Esophagus squamous epithelium (tissue), 5 donors: ENCODE data around the gene TSPAN9. TPM values are rescaled to one million over a fixed set of nuclear protein-coding genes. Genes with fewer than 3 reads are reported as not detected.

ENCODE experiments used
- DNase-seq: peaks from one replicate; lab custom pipeline; 2025; lab: John Stamatoyannopoulos, UW
- H3K27ac ChIP-seq, 4 donors: fragments of 200-600 bp; sonication (generic); one replicate each; pipeline ENCODE4 v1.5.1; 2016 to 2019; ENCODE audit warnings: mild to moderate bottlenecking in 1 of 4
- H3K27me3 ChIP-seq, 4 donors: fragments of 200-600 bp; sonication (generic); 1 replicate in 3 of 4; 2 replicates in 1 of 4; pipeline versions ENCODE4 v1.5.1 to v1.6.0; 2017 to 2021; ENCODE audit warnings: antibody characterized with exemption in 1 of 4
- H3K36me3 ChIP-seq, 3 donors: fragments of 200-600 bp; sonication (generic); one replicate each; pipeline ENCODE4 v1.5.1; 2016 to 2019
- H3K4me1 ChIP-seq, 3 donors: fragments of 200-600 bp; sonication (generic); one replicate each; pipeline ENCODE4 v1.5.1; 2017 to 2019
- H3K4me3 ChIP-seq, 4 donors: fragments of 200-600 bp; sonication (generic); 1 replicate in 3 of 4; 2 replicates in 1 of 4; pipeline ENCODE4 v1.5.1; 2016 to 2019; ENCODE audit warnings: mild to moderate bottlenecking in 2 of 4, moderate library complexity in 1 of 4
- H3K9me3 ChIP-seq, 3 donors: fragments of 200-600 bp; sonication (generic); one replicate each; pipeline ENCODE4 v1.5.1; 2016 to 2019
- POLR2A ChIP-seq, 4 donors: fragments of 450-650 bp; IDR thresholded peaks; one replicate each; pipeline ENCODE4 v1.6.1; 2017; ENCODE audit warnings: antibody characterized with exemption in 4 of 4, mild to moderate bottlenecking in 4 of 4, moderate library complexity in 3 of 4
- WGBS, 2 donors: methylation state at CpG; one replicate each; pipeline ENCODE4 v1.1.5; 2018; 5-methylcytosine and 5-hydroxymethylcytosine counted together
- intact Hi-C: fragments of 100-400 bp; cut with DNase I; formaldehyde crosslinking; loops from one replicate; pipeline ENCODE4 v1.15.0; 2022
- total RNA-seq, 4 donors: library from RNA; depleted of rRNA; stranded (reverse); fragments of >200 nt; gene quantifications; one replicate each; pipeline ENCODE4 v1.1.0, GENCODE V29; 2016
- TF ChIP-seq, protein P1 (sequence below), 6 experiments: fragments of 450-650 bp in 4 of 6; fragments of 200-600 bp in 2 of 6; sonication (generic) in 2 of 6; IDR thresholded peaks; one replicate each; pipeline ENCODE4 v1.5.1; 2016 to 2019; ENCODE audit warnings: antibody characterized with exemption in 6 of 6, mild to moderate bottlenecking in 4 of 6, moderate library complexity in 4 of 6
- donor health status: DM: yes; HTN: yes; CAD: no.

TSPAN9 gene
- total RNA-seq, 4 donors from 2014 or later, result 10.6 to 23.7 (median 17.6) TPM

- H3K9me3 ChIP-seq, result no peaks in the 10 kb centered on the region
- H3K4me1 ChIP-seq, result no peaks in the 10 kb centered on the region
- H3K36me3 ChIP-seq, result no peaks in the 10 kb centered on the region
- TF ChIP-seq POLR2A (IDR thresholded peaks at IDR 0.05), result no peak
- TF ChIP-seq, protein P1, sequence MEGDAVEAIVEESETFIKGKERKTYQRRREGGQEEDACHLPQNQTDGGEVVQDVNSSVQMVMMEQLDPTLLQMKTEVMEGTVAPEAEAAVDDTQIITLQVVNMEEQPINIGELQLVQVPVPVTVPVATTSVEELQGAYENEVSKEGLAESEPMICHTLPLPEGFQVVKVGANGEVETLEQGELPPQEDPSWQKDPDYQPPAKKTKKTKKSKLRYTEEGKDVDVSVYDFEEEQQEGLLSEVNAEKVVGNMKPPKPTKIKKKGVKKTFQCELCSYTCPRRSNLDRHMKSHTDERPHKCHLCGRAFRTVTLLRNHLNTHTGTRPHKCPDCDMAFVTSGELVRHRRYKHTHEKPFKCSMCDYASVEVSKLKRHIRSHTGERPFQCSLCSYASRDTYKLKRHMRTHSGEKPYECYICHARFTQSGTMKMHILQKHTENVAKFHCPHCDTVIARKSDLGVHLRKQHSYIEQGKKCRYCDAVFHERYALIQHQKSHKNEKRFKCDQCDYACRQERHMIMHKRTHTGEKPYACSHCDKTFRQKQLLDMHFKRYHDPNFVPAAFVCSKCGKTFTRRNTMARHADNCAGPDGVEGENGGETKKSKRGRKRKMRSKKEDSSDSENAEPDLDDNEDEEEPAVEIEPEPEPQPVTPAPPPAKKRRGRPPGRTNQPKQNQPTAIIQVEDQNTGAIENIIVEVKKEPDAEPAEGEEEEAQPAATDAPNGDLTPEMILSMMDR (IDR thresholded peaks at IDR 0.05), result no peak
- intact Hi-C loops, result no loop called here
- no peak overlapping the region for H3K27ac ChIP-seq
- H3K27me3 ChIP-seq, result peaks cover 0 to 5% (median 0%) of the 10 kb centered on the region in 4 donors
- no peak for DNase-seq
- 55 to 57% methylated on average over 12 to 14 of the region's 17 CpGs for WGBS, 2 donors
- H3K4me3 ChIP-seq, result no peak overlapping the region
These were observed 30.6 kb upstream of the TSPAN9 start for GRCh38 chr12:3046441-3047200.

DNA sequence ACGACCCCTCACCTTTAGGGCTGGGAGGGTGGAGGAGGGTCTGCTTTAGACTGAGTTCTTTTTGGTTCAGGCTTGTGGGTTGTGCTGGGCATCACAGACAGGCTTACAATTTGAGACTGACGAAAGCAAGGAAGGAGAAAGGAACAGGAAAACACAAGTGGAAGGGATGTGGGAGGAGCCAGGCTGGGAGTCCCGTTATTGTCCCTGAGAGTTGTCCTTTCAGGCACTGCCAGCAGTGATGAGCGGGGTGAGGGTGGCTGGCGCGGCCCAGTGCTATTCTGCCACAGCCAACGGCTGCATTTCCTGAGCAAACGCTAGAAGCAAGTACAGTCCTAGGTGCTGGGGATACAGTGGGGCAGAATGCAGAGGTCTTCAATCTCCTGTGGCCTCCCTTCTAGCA is 29.2 kb upstream of the TSPAN9 start:
- H3K4me3 ChIP-seq, result no peak overlapping the region
- H3K36me3 ChIP-seq, result no peaks in the 10 kb centered on the region
- no peaks in the 10 kb centered on the region for H3K4me1 ChIP-seq
- no peak overlapping the region for H3K27ac ChIP-seq
- intact Hi-C loops, result no loop called here
- no peak for DNase-seq
- no peaks in the 10 kb centered on the region for H3K9me3 ChIP-seq
- no peaks in the 10 kb centered on the region for H3K27me3 ChIP-seq
- TF ChIP-seq, protein P1 (IDR thresholded peaks at IDR 0.05), result no peak
- TF ChIP-seq POLR2A (IDR thresholded peaks at IDR 0.05), result no peak
- 21 to 54% methylated on average over 5 to 7 of the region's 8 CpGs for WGBS, 2 donors

DNA sequence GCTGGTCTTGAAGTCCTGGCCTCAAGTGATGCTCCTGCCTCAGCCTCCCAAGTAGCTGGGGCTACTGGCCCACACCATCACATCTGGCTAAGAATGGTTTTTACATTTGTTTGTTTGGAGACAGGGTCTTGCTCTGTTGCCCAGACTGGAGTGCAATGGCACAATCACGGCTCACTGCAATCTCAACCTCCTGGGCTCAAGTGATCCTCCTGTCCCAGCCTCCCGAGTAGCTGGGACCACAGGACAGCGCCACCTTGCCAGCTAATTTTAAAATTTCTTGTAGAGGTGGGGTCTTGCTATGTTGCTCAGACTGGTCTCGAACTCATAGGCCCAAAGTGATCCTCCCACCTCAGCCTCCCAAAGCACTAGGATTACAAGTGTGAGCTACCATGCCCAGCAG is 28.6 kb upstream of the TSPAN9 start:
- TF ChIP-seq, protein P1 (IDR thresholded peaks at IDR 0.05), result no peak
- TF ChIP-seq POLR2A (IDR thresholded peaks at IDR 0.05), result no peak
- H3K27me3 ChIP-seq, result no peaks in the 10 kb centered on the region
- DNase-seq, result no peak
- no peaks in the 10 kb centered on the region for H3K4me1 ChIP-seq
- 87 to 100% methylated on average over 2 to 4 of the region's 4 CpGs for WGBS, 2 donors
- no peak overlapping the region for H3K27ac ChIP-seq
- no peaks in the 10 kb centered on the region for H3K36me3 ChIP-seq
- intact Hi-C loops, result no loop called here
- no peak overlapping the region for H3K4me3 ChIP-seq
- H3K9me3 ChIP-seq, result no peaks in the 10 kb centered on the region

DNA sequence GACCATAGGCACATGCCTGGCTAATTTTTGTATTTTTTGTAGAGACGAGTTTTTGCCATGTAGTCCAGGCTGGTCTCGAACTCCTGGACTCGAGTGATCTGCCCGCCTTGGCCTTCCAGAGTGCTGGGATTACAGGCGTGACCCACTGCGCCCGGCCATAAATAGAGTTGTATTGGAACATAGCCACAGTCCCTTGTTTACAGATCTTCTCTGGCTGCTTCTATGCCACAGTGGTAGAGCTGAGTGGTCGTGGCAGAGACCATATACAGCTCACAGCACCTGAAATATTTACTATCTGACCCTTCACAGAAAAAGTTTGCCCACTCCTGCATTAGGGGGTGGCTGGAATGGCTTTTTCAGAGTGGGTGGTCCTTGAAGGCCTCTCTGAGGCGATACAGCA is 28.0 kb upstream of the TSPAN9 start:
- H3K27ac ChIP-seq, result no peak overlapping the region
- DNase-seq, result no peak
- H3K9me3 ChIP-seq, result no peaks in the 10 kb centered on the region
- H3K4me1 ChIP-seq, result no peaks in the 10 kb centered on the region
- no peaks in the 10 kb centered on the region for H3K27me3 ChIP-seq
- WGBS, 2 donors, result 70 to 89% methylated on average over 7 to 9 of the region's 9 CpGs
- H3K4me3 ChIP-seq, result no peak overlapping the region
- TF ChIP-seq, protein P1 (IDR thresholded peaks at IDR 0.05), result no peak
- TF ChIP-seq POLR2A (IDR thresholded peaks at IDR 0.05), result no peak
- intact Hi-C loops, result no loop called here
- no peaks in the 10 kb centered on the region for H3K36me3 ChIP-seq

- no peaks in the 10 kb centered on the region for H3K27me3 ChIP-seq
- H3K36me3 ChIP-seq, result no peaks in the 10 kb centered on the region
- H3K4me1 ChIP-seq, result no peaks in the 10 kb centered on the region
- DNase-seq, result no peak
- whole genome bisulfite sequencing, 2 donors, result 74 to 79% methylated on average over 11 of the region's 11 CpGs
- no peak overlapping the region for H3K4me3 ChIP-seq
- TF ChIP-seq POLR2A (IDR thresholded peaks at IDR 0.05), result no peak
- TF ChIP-seq, protein P1 (IDR thresholded peaks at IDR 0.05), result no peak
- H3K27ac ChIP-seq, result no peak overlapping the region
- intact Hi-C loops, result no loop called here
- no peaks in the 10 kb centered on the region for H3K9me3 ChIP-seq
These were observed 27.4 kb upstream of the TSPAN9 start for GRCh38 chr12:3049611-3050249.
